K562 (cell line): ENCODE data around the gene PCDHB13. TPM values are rescaled to one million over a fixed set of nuclear protein-coding genes. Genes with fewer than 3 reads are reported as not detected.
A peak's percentile ranks its signal among the peaks of the same experiment; 100 is the strongest.
"Not testable (repeated sequence)": the region's sequence is repeated elsewhere in the genome, so short reads cannot be mapped to it uniquely, and the experiment has no call there.

Source experiments
- ATAC-seq: fragments of 200-7000 bp; cut with Tn5 transposase; 3 replicates; pipeline ENCODE4 v1.9.1; 2020; ENCODE audit warnings: moderate library complexity
- BruUV-seq: library from RNA; stranded (reverse); fragments of 400-500 nt; replicated peaks from 2 replicates; lab custom pipeline; 2021; lab: Mats Ljungman, UMichigan
- CTCF ChIA-PET: fragments of 300-600 bp; formaldehyde crosslinking; extraction: SDS; loops from one replicate; lab custom pipeline; 2021; ENCODE audit warnings: low intra/inter-chr PET ratio; lab: Yijun Ruan, JAX
- POLR2A ChIA-PET: fragments of 300-600, 350-650 bp; sonication (Branson Sonifier 250); formaldehyde crosslinking; extraction: SDS; loops from one replicate; lab custom pipeline; 2021; ENCODE audit warnings: antibody characterized with exemption, inconsistent platforms; lab: Yijun Ruan, JAX
- DNase-seq, 4 experiments: peaks; one replicate each; pipeline versions ENCODE4 v3.0.0 to v3.0.0-alpha.2; 2011 to 2018; ENCODE audit warnings: low spot score in 3 of 4, mixed read lengths in 3 of 4; ENCODE audit errors: extremely low read depth in 1 of 4
- FAIRE-seq: peaks from 2 replicates; lab custom pipeline; 2011; peaks lifted over from hg19 to GRCh38; lab: Jason Lieb, UNC
- H2AFZ ChIP-seq: 2 replicates; pipeline ENCODE4 v1.6.0; 2011; ENCODE audit warnings: low read depth, low read length, control low read depth, inconsistent platforms
- H3K27ac ChIP-seq: fragments of 200-600 bp; 3 replicates; pipeline ENCODE4 v1.8.0; 2011; ENCODE audit warnings: low read depth, mild to moderate bottlenecking, control low read depth, inconsistent platforms, low read length, moderate library complexity, mixed read lengths; ENCODE audit errors: extremely low read depth
- H3K27me3 ChIP-seq, 2 experiments: fragments of 300-600 bp in 1 of 2; 2 replicates in 1 of 2; 3 replicates in 1 of 2; pipeline versions ENCODE4 v1.6.0 to v1.8.0; 2011; ENCODE audit warnings: inconsistent platforms in 2 of 2, low read length in 2 of 2, mild to moderate bottlenecking in 1 of 2, mixed read lengths in 1 of 2, moderate library complexity in 1 of 2; ENCODE audit not compliant: control insufficient read depth in 2 of 2, insufficient read depth in 2 of 2
- H3K36me3 ChIP-seq: fragments of 300-600 bp; 3 replicates; pipeline ENCODE4 v1.8.0; 2011; ENCODE audit warnings: mild to moderate bottlenecking, low read length, inconsistent platforms; ENCODE audit not compliant: control insufficient read depth, insufficient read depth
- H3K4me1 ChIP-seq, 2 experiments: fragments of 200-600 bp in 1 of 2; replicated peaks in 1 of 2; 2 replicates in 1 of 2; 3 replicates in 1 of 2; pipeline versions ENCODE4 v1.5.1 to v1.8.0; 2011; ENCODE audit warnings: inconsistent platforms in 2 of 2, low read length in 2 of 2, mild to moderate bottlenecking in 1 of 2, mixed read lengths in 1 of 2, moderate library complexity in 1 of 2; ENCODE audit not compliant: control insufficient read depth in 2 of 2, insufficient read depth in 2 of 2
- H3K4me2 ChIP-seq: 2 replicates; pipeline ENCODE4 v1.6.1; 2011; ENCODE audit warnings: low read length, control low read depth, inconsistent platforms, mixed read lengths; ENCODE audit not compliant: insufficient read depth
- H3K4me3 ChIP-seq: fragments of 200-600 bp; sonication (generic), shearing (Covaris generic); 2 replicates; pipeline ENCODE4 v1.5.1; 2016; ENCODE audit warnings: control low read depth, inconsistent platforms
- H3K79me2 ChIP-seq: fragments of 200-600 bp; 3 replicates; pipeline ENCODE4 v1.8.0; 2011; ENCODE audit warnings: low read length, inconsistent platforms; ENCODE audit not compliant: control insufficient read depth, insufficient read depth
- H3K9ac ChIP-seq, 2 experiments: 2 replicates each; pipeline versions ENCODE4 v1.6.0 to v1.6.1; 2011; ENCODE audit warnings: low read depth in 2 of 2, low read length in 2 of 2, control low read depth in 1 of 2, inconsistent platforms in 1 of 2, mild to moderate bottlenecking in 1 of 2, mixed read lengths in 1 of 2; ENCODE audit not compliant: insufficient read depth in 1 of 2
- H3K9me1 ChIP-seq: one replicate; pipeline ENCODE4 v1.6.0; 2011; ENCODE audit warnings: inconsistent platforms, mild to moderate bottlenecking, low read length, moderate library complexity; ENCODE audit not compliant: control insufficient read depth, insufficient read depth
- H3K9me3 ChIP-seq: replicated peaks from 2 replicates; pipeline ENCODE4 v1.5.1; 2011; ENCODE audit warnings: low read depth, low read length, inconsistent platforms; ENCODE audit not compliant: control insufficient read depth, insufficient read depth
- H4K20me1 ChIP-seq: replicated peaks from 2 replicates; pipeline ENCODE4 v1.6.1; 2011; ENCODE audit warnings: low read length, inconsistent platforms, mixed read lengths; ENCODE audit not compliant: control insufficient read depth, insufficient read depth
- CREM ChIP-seq: IDR thresholded peaks from 2 replicates; pipeline ENCODE4 v1.6.1; 2014; ENCODE audit warnings: antibody characterized with exemption, low read depth
- CTCF ChIP-seq, 3 experiments: IDR thresholded peaks in 2 of 3; conservative IDR thresholded peaks in 1 of 3; 2 replicates each; pipeline ENCODE4 v1.5.1; 2011 to 2012; ENCODE audit warnings: low read length in 3 of 3, mild to moderate bottlenecking in 3 of 3, control low read depth in 2 of 3, improper control_type of control experiment in 1 of 3, inconsistent platforms in 1 of 3, low read depth in 1 of 3, mixed read lengths in 1 of 3, moderate library complexity in 1 of 3; ENCODE audit not compliant: insufficient read depth in 2 of 3
- WGBS: fragments of 100-300 bp; shearing (Covaris generic); methylation state at CpG from one replicate; pipeline ENCODE4 v1.1.6; 2016; ENCODE audit warnings: low coverage, mixed read lengths; ENCODE audit not compliant: insufficient coverage; ENCODE audit errors: missing lambda C conversion rate; 5-methylcytosine and 5-hydroxymethylcytosine counted together
- in situ Hi-C: fragments of 300-500 bp; cut with MboI; formaldehyde crosslinking; loops from 4 replicates; pipeline ENCODE4 v1.15.0; 2018; ENCODE audit warnings: inconsistent platforms, mixed read lengths
- intact Hi-C: fragments of 100-400 bp; cut with micrococcal nuclease; formaldehyde crosslinking; loops from 2 replicates; pipeline ENCODE4 v1.14.2; 2022
- polyA plus RNA-seq, 8 experiments: library from polyadenylated mRNA; depleted of rRNA in 4 of 8; stranded (reverse) in 5 of 8; unstranded in 3 of 8; fragments of >200 nt; fragmentation: Nextera tagmentation in 2 of 8; fragmentation: Illumina TruSeq in 1 of 8; extraction: Ambion mirVana in 2 of 8; extraction: Trizol in 1 of 8; gene quantifications; 2 replicates each; pipeline versions ENCODE4 v1.2.1 to v1.2.3, GENCODE V29; 2011 to 2014; ENCODE audit warnings: inconsistent platforms in 1 of 8, missing spikeins in 1 of 8
- total RNA-seq, 7 experiments: library from RNA; depleted of rRNA in 6 of 7; stranded (reverse); fragments of >200 nt in 6 of 7; fragmentation: Illumina TruSeq in 2 of 7; extraction: Trizol in 2 of 7; gene quantifications; 2 replicates each; pipeline versions ENCODE4 v1.2.1 to v1.2.3, GENCODE V29; 2011 to 2021; ENCODE audit warnings: low replicate concordance in 1 of 7

PCDHB13 gene
- total and polyA plus RNA-seq, 9 of the 15 experiments (the other 6 are each of a cell fraction or from before 2014, with no cell fraction given), result 0.01 TPM; not detected in 8

- Histone ChIP-seq H2AFZ (peak within 1 kb of the TSS; percentile 35; the same call in 1 of the 2 replicates), H3K4me3 (no peak within 1 kb of the TSS), H3K4me1 (no peaks in the 10 kb centered on the region), H3K9me3 (no peaks in the 10 kb centered on the region), H3K27me3 (peaks cover 0 to 6% of the 10 kb centered on the region in 2 experiments; a peak in 2 of 5 replicates), H3K79me2 (no peaks in the 10 kb centered on the region), H3K27ac (no peak within 1 kb of the TSS), H3K4me2 (no peak within 1 kb of the TSS; the same call in 1 of the 2 replicates), H3K9me1 (no peaks in the 10 kb centered on the region), H4K20me1 (no peaks in the 10 kb centered on the region), H3K9ac (no peak within 1 kb of the TSS), H3K36me3 (no peaks in the 10 kb centered on the region)
- intact Hi-C loops (loop anchor here (1.0 kb wide), 1 partner anchor 341 kb away; no protein-coding TSS in a partner anchor), in situ Hi-C loops (loop anchor here (25.0 kb wide), 1 partner anchor 914 kb away; no protein-coding TSS in a partner anchor)
- DNase-seq (peak in 3 of 4 experiments; percentile 8 to 30 (median 18)), ATAC-seq (peak; percentile 77), FAIRE-seq (peak; percentile 77)
- TF ChIP-seq CTCF (IDR thresholded peaks at IDR 0.05 in 2 of 3, conservative IDR thresholded peaks at IDR 0.05 in 1 of 3; ENCODE audit: insufficient read depth in 2 of 3, low read depth in 1 of 3, low read length in 3 of 3) (peak; percentile 34 to 64 (median 52); a peak in 5 of 6 replicates), CREM (no peak)
- BruUV-seq, result no TSS peak
- ChIA-PET POLR2A (interaction anchor here (1.2 to 1.3 kb wide), 2 partner anchors 9 to 341 kb away, joined by 3 to 4 read pairs; no protein-coding TSS in a partner anchor), CTCF (interaction anchor here (0.7 to 1.2 kb wide), 3 partner anchors 115 to 842 kb away, joined by 3 to 6 read pairs (median 3); partner anchors contain the start of gene PCDHGA2)
- under 1% methylated on average over 15 of the region's 15 CpGs for WGBS
These were observed 9.5 kb downstream of the PCDHB13 start, which contains the start of gene PCDHB14 for GRCh38 chr5:141223112-141223783. Gene PCDHB14, plus strand, starts transcription at chr5:141223343. Its CDS starts 163 bp downstream, at chr5:141223506.

- in situ Hi-C loops, result loop anchor here (25.0 kb wide), 1 partner anchor 912 kb away; no protein-coding TSS in a partner anchor
- H3K79me2 ChIP-seq, intact Hi-C loops, H3K9me3 ChIP-seq, CTCF ChIA-PET, H3K27me3 ChIP-seq, H3K4me2 ChIP-seq, H4K20me1 ChIP-seq, FAIRE-seq, H3K27ac ChIP-seq, POLR2A ChIA-PET, H3K4me1 ChIP-seq, H3K36me3 ChIP-seq, ATAC-seq, BruUV-seq, H2AFZ ChIP-seq, H3K4me3 ChIP-seq, H3K9ac ChIP-seq, H3K9me1 ChIP-seq, DNase-seq: not testable (repeated sequence)
- 5% methylated on average over 10 of the region's 40 CpGs for WGBS
These were observed 11.1 kb downstream of the PCDHB13 start for GRCh38 chr5:141224844-141225243.

- CTCF ChIA-PET, DNase-seq, H3K4me1 ChIP-seq, intact Hi-C loops, H3K9me1 ChIP-seq, H3K27me3 ChIP-seq, H2AFZ ChIP-seq, POLR2A ChIA-PET, H3K4me2 ChIP-seq, H3K4me3 ChIP-seq, in situ Hi-C loops, H3K9ac ChIP-seq, H4K20me1 ChIP-seq, ATAC-seq, H3K9me3 ChIP-seq, H3K27ac ChIP-seq, H3K36me3 ChIP-seq, H3K79me2 ChIP-seq, FAIRE-seq, BruUV-seq: not testable (repeated sequence)
- WGBS, result 9% methylated on average over 18 of the region's 30 CpGs
These were observed 11.7 kb downstream of the PCDHB13 start for GRCh38 chr5:141225421-141225820.
